Stimulated activated naive CD8-positive, alpha-beta T cell treated with anti-CD3 and anti-CD28 coated beads, Interleukin-15, amount 100 ng/mL, for 72 hours (primary cell): ENCODE measurements around the gene USP11.

ENCODE experiments used
- ATAC-seq: fragments of 150-1000 bp; cut with Tn5 transposase; 2 replicates; pipeline ENCODE4 v1.10.0; 2021; ENCODE audit warnings: mild to moderate bottlenecking, moderate library complexity
- DNase-seq, 2 donors: peaks; one replicate each; pipeline ENCODE4 v3.0.0; 2021 to 2022
- H3K27ac Mint-ChIP-seq, 2 donors: one replicate each; pipeline ENCODE4 v1.8.0; 2022; ENCODE audit warnings: mild to moderate bottlenecking in 2 of 2, mixed read lengths in 2 of 2, moderate library complexity in 2 of 2
- H3K27me3 Mint-ChIP-seq: one replicate; pipeline ENCODE4 v1.8.0; 2022; ENCODE audit warnings: mixed read lengths
- H3K4me1 Mint-ChIP-seq: one replicate; pipeline ENCODE4 v1.8.0; 2022; ENCODE audit warnings: mild to moderate bottlenecking, mixed read lengths
- H3K4me3 Mint-ChIP-seq, 2 donors: one replicate each; pipeline ENCODE4 v1.8.0; 2022; ENCODE audit warnings: mild to moderate bottlenecking in 2 of 2, mixed read lengths in 2 of 2, moderate library complexity in 1 of 2
- H3K9me3 Mint-ChIP-seq, 2 donors: one replicate each; pipeline ENCODE4 v1.8.0; 2022; ENCODE audit warnings: mixed read lengths in 2 of 2

The USP11 gene

DNA sequence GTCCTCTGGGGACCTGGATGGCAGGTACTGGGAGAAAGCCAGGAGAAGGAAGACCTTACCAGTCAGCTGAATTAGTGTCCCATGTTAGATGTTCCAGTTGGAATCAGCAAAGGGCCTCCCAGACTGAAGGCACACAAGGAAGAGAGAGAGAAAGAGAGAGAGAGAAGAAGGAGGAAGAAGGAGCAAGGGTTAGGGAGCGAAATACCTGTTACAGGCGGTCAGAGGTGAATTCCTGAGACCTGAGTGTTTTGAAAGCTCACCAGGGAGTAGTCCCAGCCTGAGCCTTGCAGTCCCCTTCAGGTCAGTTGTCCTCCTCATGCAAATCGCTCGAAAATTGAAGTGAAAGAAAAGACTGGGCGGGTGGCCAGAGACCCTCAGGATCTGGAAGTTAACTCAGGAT lies 60.3 kb downstream of the USP11 start:
- H3K4me1 Mint-ChIP-seq: no peaks in the 10 kb centered on the region
- no peak overlapping the region for H3K4me3 Mint-ChIP-seq
- ATAC-seq (no peak), DNase-seq (no peak)
- no peaks in the 10 kb centered on the region for H3K27me3 Mint-ChIP-seq
- H3K9me3 Mint-ChIP-seq: no peaks in the 10 kb centered on the region
- no peak overlapping the region for H3K27ac Mint-ChIP-seq

DNA sequence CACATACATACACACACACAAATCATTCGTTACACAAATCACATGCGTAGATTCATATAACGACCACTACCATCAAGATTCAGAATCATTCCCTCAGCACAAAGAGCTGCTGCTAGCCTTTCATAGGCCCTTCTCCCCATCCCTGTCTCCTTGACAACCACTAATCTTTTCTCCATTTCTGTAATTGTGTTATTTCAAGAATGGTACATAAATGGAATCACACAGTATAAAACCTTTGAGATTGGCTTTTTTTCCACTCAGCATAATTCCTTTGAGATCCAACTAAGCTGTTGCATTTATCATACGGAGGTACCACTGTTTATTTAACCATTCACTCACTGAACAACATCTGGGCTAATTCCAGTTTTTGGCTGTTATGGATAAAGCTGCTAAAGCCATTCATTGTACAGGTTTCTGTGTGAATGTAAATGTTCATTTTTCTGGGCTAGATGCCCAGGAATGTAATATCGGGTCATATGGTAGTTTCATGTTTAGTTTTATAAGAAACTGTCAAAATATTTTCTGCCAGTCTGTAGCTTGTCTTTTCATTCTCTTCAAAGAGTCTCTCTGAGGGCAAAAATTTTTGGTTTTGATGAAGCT lies 64.1 kb downstream of the USP11 start:
- H3K4me1 Mint-ChIP-seq: no peaks in the 10 kb centered on the region
- no peaks in the 10 kb centered on the region for H3K27me3 Mint-ChIP-seq
- ATAC-seq: no peak
- no peak overlapping the region for H3K27ac Mint-ChIP-seq
- H3K9me3 Mint-ChIP-seq: no peaks in the 10 kb centered on the region
- no peak overlapping the region for H3K4me3 Mint-ChIP-seq
- no peak for DNase-seq

DNA sequence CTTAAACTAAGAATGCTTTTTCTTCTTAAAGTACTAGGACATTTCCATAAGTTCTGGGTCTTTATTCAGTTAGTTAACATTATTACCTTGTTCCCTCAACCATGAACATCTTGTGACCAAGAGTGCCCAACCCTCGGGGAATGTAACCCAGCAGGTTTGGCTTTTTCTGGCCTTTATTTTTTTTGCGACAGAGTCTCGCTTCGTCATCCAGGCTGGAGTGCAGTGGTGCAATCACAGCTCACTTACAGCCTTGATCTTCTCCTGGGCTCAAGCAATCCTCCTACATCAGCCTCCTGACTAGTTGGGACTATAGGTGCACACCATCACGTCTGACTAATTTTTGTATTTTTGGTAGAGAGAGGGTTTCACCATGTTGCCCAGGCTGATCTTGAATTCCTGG lies 65.1 kb downstream of the USP11 start:
- Mint-ChIP-seq H3K27ac (no peak overlapping the region), H3K27me3 (no peaks in the 10 kb centered on the region), H3K9me3 (no peaks in the 10 kb centered on the region), H3K4me1 (no peaks in the 10 kb centered on the region), H3K4me3 (no peak overlapping the region)
- ATAC-seq (no peak), DNase-seq (no peak)
